ENCODE results near the gene OLFML2A.
"Not testable (repeated sequence)": the region's sequence is repeated elsewhere in the genome, so short reads cannot be mapped to it uniquely, and the experiment has no call there.

The OLFML2A gene

DNA sequence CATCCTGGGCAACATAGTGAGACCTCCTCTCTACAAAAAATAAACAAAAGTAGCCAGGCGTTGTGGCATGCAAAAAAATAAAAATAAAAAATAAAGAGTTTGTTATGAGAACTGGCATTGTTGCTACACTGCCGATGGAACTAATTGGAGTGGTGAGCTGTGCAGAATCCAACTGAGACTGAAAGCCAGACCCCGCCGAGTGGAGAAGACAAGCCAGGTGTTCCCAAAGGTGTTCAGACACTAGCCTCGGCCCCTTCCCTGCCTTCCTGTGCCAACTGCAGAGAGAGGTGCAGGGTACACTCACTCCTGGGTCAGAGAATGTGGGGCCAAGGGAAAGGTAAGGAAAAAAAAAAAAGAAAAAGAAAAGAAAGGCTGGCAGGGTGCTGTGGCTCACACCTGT, 38.7 kb downstream of the OLFML2A start:
- H3K4me3 ChIP-seq (ENCODE audit: low read length) = no peak overlapping the region
- no peaks in the 10 kb centered on the region for H3K9me3 ChIP-seq (ENCODE audit: control insufficient read depth, low read depth, low read length)
- H3K27ac ChIP-seq (ENCODE audit: low read length) = no peak overlapping the region
- no peaks in the 10 kb centered on the region for H3K27me3 ChIP-seq (ENCODE audit: control insufficient read depth, insufficient read depth, low read length)
- H3K4me1 ChIP-seq (ENCODE audit: control insufficient read depth, low read depth, low read length) = peaks cover 20% of the 10 kb centered on the region
- no peak overlapping the region for H3K9ac ChIP-seq (ENCODE audit: low read length)
- no peaks in the 10 kb centered on the region for H3K36me3 ChIP-seq (ENCODE audit: control insufficient read depth, low read depth, low read length)

DNA sequence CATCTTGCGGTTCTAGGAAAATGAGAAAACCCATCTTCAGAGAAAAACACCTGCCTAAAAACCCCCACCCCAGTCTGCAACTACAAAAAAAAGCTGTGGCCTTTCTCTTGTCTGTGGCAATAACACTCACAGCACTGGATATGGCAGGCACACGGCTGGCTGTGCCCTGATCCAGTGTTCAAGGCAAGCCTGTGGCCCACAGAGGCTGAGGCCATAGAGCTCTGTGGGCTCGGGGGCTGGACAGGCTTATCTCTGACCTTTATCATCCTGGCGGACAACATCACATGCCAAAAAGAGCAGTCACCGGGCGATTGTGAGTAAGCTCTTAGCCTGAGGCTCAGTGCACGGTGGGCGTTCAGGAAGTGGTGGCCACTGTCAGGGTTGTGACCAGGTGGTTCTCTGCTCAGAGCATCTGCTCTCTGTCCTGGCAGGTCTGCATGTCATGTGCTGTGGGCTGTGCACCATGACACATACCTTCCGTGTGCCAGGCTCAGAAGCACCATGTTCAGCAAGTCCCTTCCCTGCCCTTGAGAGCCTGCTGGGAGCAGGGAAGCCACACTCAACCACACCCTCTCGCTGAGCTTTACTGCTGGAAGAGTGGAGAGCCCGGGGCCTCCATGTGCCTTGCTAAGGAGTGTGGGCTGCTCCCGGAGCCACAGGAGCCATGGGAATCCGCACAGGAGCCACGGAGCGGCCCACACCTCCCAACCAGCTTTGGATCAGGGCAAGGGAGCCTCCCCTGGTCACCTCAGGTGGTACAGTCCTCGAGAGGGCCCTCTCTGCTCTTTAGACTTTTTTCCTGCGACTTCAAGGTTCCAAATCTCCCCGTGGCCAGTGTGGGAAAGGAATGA, 41.7 kb downstream of the OLFML2A start:
- no peaks in the 10 kb centered on the region for H3K9me3 ChIP-seq (ENCODE audit: control insufficient read depth, low read depth, low read length)
- no peak overlapping the region for H3K4me3 ChIP-seq (ENCODE audit: low read length)
- no peak overlapping the region for H3K27ac ChIP-seq (ENCODE audit: low read length)
- H3K27me3 ChIP-seq (ENCODE audit: control insufficient read depth, insufficient read depth, low read length) = no peaks in the 10 kb centered on the region
- no peaks in the 10 kb centered on the region for H3K36me3 ChIP-seq (ENCODE audit: control insufficient read depth, low read depth, low read length)
- H3K4me1 ChIP-seq (ENCODE audit: control insufficient read depth, low read depth, low read length) = no peaks in the 10 kb centered on the region
- no peak overlapping the region for H3K9ac ChIP-seq (ENCODE audit: low read length)

DNA sequence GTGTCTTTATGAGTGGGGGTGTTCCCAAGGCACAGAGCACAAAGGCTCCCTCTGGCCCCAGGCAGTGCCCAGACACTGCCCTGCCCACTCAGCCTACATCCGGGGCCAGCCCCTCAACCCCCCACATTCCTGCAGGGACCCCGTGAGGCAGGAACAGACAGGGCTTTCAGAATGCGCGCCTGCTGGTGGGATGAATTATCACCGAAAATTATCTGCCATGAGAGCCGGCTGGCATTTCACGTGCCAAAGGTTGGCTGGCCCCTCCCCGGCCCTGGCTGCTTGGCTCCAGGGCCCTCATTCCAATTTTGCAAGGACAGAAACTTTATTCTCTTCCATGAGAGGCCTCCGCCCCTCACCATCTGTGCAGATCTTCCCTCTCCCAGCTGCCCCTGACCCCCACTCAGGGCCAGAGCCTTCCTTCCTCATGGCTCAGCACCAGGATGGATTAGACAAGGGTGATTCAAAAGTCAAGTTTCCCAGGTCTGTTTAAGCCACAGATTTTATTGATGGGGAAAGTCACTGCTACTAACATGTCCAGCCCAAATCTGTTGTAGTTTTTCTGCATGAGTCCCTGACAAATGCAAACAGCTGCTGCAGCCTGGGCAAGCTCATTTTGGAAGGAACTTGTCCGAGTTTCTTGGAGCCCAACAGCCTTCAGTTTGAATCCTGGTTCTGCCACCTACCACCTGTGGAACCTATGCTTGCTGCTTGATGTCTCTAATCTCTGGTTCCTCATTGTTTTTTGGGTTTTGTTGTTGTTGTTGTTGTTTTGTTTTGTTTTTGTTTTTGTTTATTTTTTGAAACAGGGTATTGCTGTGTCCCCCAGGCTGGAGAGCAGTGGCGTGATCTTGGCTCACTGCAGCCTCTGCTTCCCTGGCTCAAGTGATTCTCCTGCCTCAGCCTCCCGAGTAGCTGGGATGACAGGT, 44.0 kb downstream of the OLFML2A start:
- H3K4me1 ChIP-seq (ENCODE audit: control insufficient read depth, low read depth, low read length) = no peaks in the 10 kb centered on the region
- H3K27ac ChIP-seq (ENCODE audit: low read length) = no peak overlapping the region
- H3K9ac ChIP-seq (ENCODE audit: low read length) = no peak overlapping the region
- H3K9me3 ChIP-seq (ENCODE audit: control insufficient read depth, low read depth, low read length) = no peaks in the 10 kb centered on the region
- no peaks in the 10 kb centered on the region for H3K36me3 ChIP-seq (ENCODE audit: control insufficient read depth, low read depth, low read length)
- H3K27me3 ChIP-seq (ENCODE audit: control insufficient read depth, insufficient read depth, low read length) = no peaks in the 10 kb centered on the region
- no peak overlapping the region for H3K4me3 ChIP-seq (ENCODE audit: low read length)

DNA sequence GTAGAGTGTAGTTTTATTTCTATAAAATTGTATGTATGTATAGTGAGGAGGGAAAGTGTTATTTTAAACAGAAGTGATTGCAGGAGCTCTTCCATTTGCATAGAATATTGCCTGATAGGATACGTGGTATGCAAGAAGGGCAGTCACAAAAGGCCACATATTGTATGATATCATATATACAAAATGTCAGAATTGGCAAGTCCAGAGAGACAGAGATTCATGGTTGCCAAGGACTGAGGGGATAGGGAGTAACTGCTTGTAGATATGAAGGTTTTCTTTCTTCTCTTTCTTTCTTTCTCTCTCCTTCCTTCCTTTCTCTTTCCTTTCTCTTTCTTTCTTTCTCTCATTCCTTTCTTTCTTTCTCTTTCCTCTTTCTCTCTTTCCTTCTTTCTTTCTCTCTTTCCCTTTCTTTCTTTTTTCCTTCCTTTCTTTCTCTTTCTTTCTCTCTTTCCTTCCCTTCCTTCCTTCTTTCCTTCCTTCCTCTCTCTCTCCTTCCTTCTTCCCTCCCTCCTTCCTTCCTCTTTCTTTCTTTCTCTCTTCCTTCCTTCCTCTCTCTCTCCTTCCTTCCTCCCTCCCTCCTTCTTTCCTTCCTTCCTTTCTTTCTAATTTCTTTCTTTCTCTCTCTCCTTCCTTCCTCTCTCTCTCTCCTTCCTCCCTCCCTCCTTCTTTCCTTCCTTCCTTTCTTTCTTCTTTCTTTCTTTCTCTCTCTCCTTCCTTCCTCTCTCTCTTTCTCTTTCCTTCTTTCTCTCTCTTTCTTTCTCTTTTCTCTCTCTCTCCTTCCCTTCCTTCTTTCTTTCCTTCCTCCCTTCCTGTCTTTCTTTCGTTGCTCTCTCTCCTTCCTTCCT, 51.8 kb downstream of the OLFML2A start:
- no peak overlapping the region for H3K4me3 ChIP-seq (ENCODE audit: low read length)
- no peak overlapping the region for H3K9ac ChIP-seq (ENCODE audit: low read length)
- H3K4me1 ChIP-seq (ENCODE audit: control insufficient read depth, low read depth, low read length) = peaks cover 6% of the 10 kb centered on the region
- H3K27me3 ChIP-seq (ENCODE audit: control insufficient read depth, insufficient read depth, low read length) = no peaks in the 10 kb centered on the region
- H3K9me3 ChIP-seq (ENCODE audit: control insufficient read depth, low read depth, low read length) = no peaks in the 10 kb centered on the region
- H3K36me3 ChIP-seq (ENCODE audit: control insufficient read depth, low read depth, low read length) = no peaks in the 10 kb centered on the region
- H3K27ac ChIP-seq (ENCODE audit: low read length) = no peak overlapping the region

DNA sequence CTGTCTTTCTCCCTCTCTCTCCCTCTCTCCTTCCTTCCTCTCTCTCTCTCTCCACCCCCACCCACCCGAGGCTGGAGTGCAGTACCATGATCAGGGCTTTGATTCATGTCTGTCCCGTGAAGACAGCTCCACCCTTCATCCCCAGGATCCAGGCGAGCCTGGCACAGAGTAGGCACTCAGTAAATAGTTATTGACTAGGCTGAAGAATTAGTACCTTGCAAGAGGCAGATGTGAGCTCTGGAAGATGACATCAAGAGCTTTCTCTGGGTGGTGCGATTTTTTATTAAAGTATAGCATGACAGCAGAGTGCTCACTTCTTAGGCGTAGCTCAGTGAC, 52.4 kb downstream of the OLFML2A start:
- no peak overlapping the region for H3K9ac ChIP-seq (ENCODE audit: low read length)

DNA sequence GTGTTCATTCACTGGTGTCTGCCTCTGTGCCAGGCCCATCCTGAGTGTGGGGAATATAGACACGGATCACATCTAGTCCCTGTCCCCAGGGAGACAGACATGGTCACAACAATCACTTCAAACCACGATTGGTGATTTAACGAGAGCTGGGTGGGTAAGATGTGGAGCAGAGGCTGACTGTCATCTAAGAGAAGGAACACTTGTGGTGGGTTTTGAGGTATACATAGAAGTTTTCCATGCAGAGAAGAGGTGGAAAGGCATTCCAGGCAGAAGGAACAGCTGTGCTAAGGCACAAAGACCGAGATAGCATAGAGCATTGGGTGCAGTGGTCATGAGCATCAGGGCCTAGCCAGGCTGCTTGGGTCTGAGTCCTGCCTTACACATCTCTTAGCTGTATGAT, 53.7 kb downstream of the OLFML2A start:
- Histone ChIP-seq H3K36me3 (ENCODE audit: control insufficient read depth, low read depth, low read length) (no peaks in the 10 kb centered on the region), H3K27me3 (ENCODE audit: control insufficient read depth, insufficient read depth, low read length) (no peaks in the 10 kb centered on the region), H3K27ac (ENCODE audit: low read length) (no peak overlapping the region), H3K9me3 (ENCODE audit: control insufficient read depth, low read depth, low read length) (no peaks in the 10 kb centered on the region), H3K4me3 (ENCODE audit: low read length) (no peak overlapping the region), H3K4me1 (ENCODE audit: control insufficient read depth, low read depth, low read length) (peaks cover 6% of the 10 kb centered on the region), H3K9ac (ENCODE audit: low read length) (no peak overlapping the region)

More for the DNA sequence above, 52.4 kb downstream of the OLFML2A start:
- no peak overlapping the region for H3K27ac ChIP-seq (ENCODE audit: low read length)
- H3K4me3 ChIP-seq (ENCODE audit: low read length) = no peak overlapping the region
- H3K4me1 ChIP-seq (ENCODE audit: control insufficient read depth, low read depth, low read length) = peaks cover 6% of the 10 kb centered on the region
- H3K36me3 ChIP-seq (ENCODE audit: control insufficient read depth, low read depth, low read length) = no peaks in the 10 kb centered on the region
- no peaks in the 10 kb centered on the region for H3K27me3 ChIP-seq (ENCODE audit: control insufficient read depth, insufficient read depth, low read length)
- no peaks in the 10 kb centered on the region for H3K9me3 ChIP-seq (ENCODE audit: control insufficient read depth, low read depth, low read length)

DNA sequence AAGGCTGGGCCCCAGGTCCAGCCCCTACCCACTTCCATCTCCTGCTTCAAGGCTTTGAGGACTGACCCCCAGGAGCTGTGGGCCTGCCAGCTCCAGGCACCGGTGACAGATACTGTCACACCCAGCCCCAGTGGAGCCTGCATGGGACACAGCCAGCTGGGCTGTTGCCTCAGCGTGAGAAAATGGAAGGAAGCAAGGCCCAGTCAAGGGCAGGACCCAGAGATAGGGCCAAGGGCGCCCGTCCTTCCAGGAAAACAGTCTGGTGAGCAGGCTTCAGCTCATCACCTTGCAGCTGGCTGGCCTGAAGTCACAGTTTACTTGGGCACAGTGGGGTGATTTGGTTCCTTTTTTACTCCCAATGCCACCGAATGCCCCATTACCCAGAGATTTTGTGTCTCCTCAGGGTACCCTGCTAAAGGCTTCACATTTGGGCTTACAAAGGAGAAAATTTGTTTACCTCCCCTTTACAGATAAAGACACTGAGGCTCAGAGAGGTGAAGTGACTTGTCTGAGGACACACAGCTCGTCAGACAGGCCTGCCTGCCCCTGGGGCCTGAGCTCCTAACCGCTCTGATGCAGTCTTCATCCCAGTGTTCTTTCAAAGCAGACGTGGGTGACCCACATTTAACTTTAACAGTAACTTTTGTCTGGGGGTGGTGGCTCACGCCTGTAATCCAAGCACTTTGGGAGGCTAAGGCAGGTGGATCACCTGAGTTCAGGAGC, 54.9 kb downstream of the OLFML2A start:
- Histone ChIP-seq H3K27me3 (ENCODE audit: control insufficient read depth, insufficient read depth, low read length) (no peaks in the 10 kb centered on the region), H3K4me3 (ENCODE audit: low read length) (no peak overlapping the region), H3K27ac (ENCODE audit: low read length) (no peak overlapping the region), H3K36me3 (ENCODE audit: control insufficient read depth, low read depth, low read length) (no peaks in the 10 kb centered on the region), H3K9ac (ENCODE audit: low read length) (no peak overlapping the region), H3K9me3 (ENCODE audit: control insufficient read depth, low read depth, low read length) (no peaks in the 10 kb centered on the region), H3K4me1 (ENCODE audit: control insufficient read depth, low read depth, low read length) (peaks cover 6% of the 10 kb centered on the region)

DNA sequence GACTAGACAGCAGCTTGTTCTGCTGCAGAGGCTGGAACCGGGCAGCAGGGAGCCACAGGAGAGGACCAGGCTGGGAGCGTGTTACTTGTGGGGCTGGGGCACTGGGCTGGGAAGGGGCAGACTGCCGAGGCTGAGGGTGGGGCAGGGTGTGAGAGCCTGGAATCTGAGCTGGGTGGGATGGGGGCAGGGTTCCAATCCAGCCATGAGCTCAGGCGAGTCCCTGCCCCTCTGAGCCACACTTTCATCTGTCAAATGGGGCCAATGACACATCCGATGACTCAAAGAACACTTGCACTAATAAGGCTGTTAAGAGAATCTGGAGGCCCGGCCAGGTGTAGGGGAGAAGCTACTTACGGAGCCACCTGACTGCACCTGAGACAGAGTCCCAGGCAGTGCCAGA, 57.7 kb downstream of the OLFML2A start:
- no peak overlapping the region for H3K4me3 ChIP-seq (ENCODE audit: low read length)
- peaks cover 2% of the 10 kb centered on the region for H3K4me1 ChIP-seq (ENCODE audit: control insufficient read depth, low read depth, low read length)
- H3K9ac ChIP-seq (ENCODE audit: low read length) = no peak overlapping the region
- H3K36me3 ChIP-seq (ENCODE audit: control insufficient read depth, low read depth, low read length) = no peaks in the 10 kb centered on the region
- H3K27me3 ChIP-seq (ENCODE audit: control insufficient read depth, insufficient read depth, low read length) = no peaks in the 10 kb centered on the region
- no peaks in the 10 kb centered on the region for H3K9me3 ChIP-seq (ENCODE audit: control insufficient read depth, low read depth, low read length)
- H3K27ac ChIP-seq (ENCODE audit: low read length) = no peak overlapping the region

DNA sequence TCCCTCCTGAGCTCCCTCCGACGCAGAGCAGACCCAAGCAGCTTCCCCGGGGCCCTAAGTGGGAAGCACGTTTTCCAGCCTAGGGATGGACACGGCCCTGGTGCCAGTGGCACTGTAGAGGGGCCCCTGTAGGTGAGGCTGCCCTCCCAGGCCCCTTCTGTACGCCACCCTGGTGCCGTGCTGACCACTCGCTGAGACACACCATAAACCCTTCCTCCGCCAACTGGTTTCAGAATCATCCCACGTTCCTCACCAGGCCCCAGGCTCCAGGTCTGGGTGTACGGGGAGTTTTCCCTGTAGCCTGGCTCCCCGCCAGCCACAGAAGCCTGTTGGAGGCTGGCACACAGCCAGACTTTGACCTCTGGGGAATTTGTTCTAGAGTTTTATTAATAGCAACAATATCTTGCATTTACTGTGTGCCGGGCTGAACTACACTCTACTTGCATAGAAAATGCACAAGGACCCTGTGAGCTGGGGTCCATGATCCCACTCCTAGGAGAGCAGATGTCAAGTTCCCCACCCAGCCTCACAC, 58.2 kb downstream of the OLFML2A start:
- H3K4me1 ChIP-seq (ENCODE audit: control insufficient read depth, low read depth, low read length) = no peaks in the 10 kb centered on the region
- no peaks in the 10 kb centered on the region for H3K27me3 ChIP-seq (ENCODE audit: control insufficient read depth, insufficient read depth, low read length)
- H3K36me3 ChIP-seq (ENCODE audit: control insufficient read depth, low read depth, low read length) = no peaks in the 10 kb centered on the region
- H3K9me3 ChIP-seq (ENCODE audit: control insufficient read depth, low read depth, low read length) = no peaks in the 10 kb centered on the region
- no peak overlapping the region for H3K9ac ChIP-seq (ENCODE audit: low read length)
- H3K4me3 ChIP-seq (ENCODE audit: low read length) = no peak overlapping the region
- no peak overlapping the region for H3K27ac ChIP-seq (ENCODE audit: low read length)

DNA sequence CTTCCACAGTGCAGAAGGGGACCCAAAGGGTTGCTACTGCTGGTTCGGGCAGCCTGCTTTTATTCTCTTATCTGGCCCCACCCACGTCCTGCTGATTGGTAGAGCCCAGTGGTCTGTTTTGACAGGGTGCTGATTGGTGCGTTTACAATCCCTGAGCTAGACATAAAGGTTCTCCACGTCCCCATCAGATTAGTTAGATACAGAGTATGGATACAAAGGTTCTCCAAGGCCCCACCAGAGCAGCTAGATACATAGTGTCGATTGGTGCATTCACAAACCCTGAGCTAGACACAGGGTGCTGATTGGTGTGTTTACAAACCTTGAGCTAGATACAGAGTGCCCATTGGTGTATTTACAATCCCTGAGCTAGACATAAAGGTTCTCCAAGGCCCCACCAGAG, 61.2 kb downstream of the OLFML2A start:
- not testable (repeated sequence) for H3K27me3 ChIP-seq (ENCODE audit: control insufficient read depth, insufficient read depth, low read length); H3K9me3 ChIP-seq (ENCODE audit: control insufficient read depth, low read depth, low read length); H3K36me3 ChIP-seq (ENCODE audit: control insufficient read depth, low read depth, low read length); H3K27ac ChIP-seq (ENCODE audit: low read length); H3K9ac ChIP-seq (ENCODE audit: low read length); H3K4me1 ChIP-seq (ENCODE audit: control insufficient read depth, low read depth, low read length); H3K4me3 ChIP-seq (ENCODE audit: low read length)
